GM12878 (cell line): ENCODE data around the gene MYB. TPM values are rescaled to one million over a fixed set of nuclear protein-coding genes. Genes with fewer than 3 reads are reported as not detected.

ENCODE experiments used
- CBX3 ChIP-seq: fragments of 200-600 bp; sonication (generic); IDR thresholded peaks from 2 replicates; pipeline ENCODE4 v1.6.1; 2016; ENCODE audit warnings: low read depth, borderline replicate concordance
- EGR1 ChIP-seq, 2 experiments: IDR thresholded peaks; 1 replicate in 1 of 2; 2 replicates in 1 of 2; pipeline ENCODE4 v1.6.1; 2011 to 2012; ENCODE audit warnings: low read depth in 2 of 2, low read length in 2 of 2, borderline replicate concordance in 1 of 2, mild to moderate bottlenecking in 1 of 2, moderate library complexity in 1 of 2
- HDAC2 ChIP-seq: fragments of 200-600 bp; sonication (generic); IDR thresholded peaks from 2 replicates; pipeline ENCODE4 v1.6.1; 2017
- KAT2A ChIP-seq: conservative IDR thresholded peaks from 2 replicates; pipeline ENCODE4 v1.6.1; 2011; ENCODE audit warnings: low read depth, low read length; ENCODE audit not compliant: control insufficient read depth
- LARP7 ChIP-seq: fragments of 450-650 bp; IDR thresholded peaks from 2 replicates; pipeline ENCODE4 v1.6.1; 2017; ENCODE audit warnings: mild to moderate bottlenecking
- NFXL1 ChIP-seq: fragments of 450-650 bp; IDR thresholded peaks from 2 replicates; pipeline ENCODE4 v1.6.1; 2017; ENCODE audit warnings: antibody characterized with exemption, mild to moderate bottlenecking, borderline replicate concordance
- NR2C1 ChIP-seq: fragments of 450-650 bp; IDR thresholded peaks from 2 replicates; pipeline ENCODE4 v1.6.1; 2017; ENCODE audit warnings: antibody characterized with exemption, mild to moderate bottlenecking, moderate library complexity
- POLR2A ChIP-seq: IDR thresholded peaks from 2 replicates; pipeline ENCODE4 v1.6.1; 2011; ENCODE audit warnings: low read depth, mild to moderate bottlenecking, low read length
- POU2F2 ChIP-seq: IDR thresholded peaks from 3 replicates; pipeline ENCODE4 v1.6.1; 2011; ENCODE audit warnings: low read depth, mild to moderate bottlenecking, low read length, borderline replicate concordance
- RFX5 ChIP-seq: IDR thresholded peaks from 2 replicates; pipeline ENCODE4 v1.6.1; 2011; ENCODE audit warnings: low read depth, low read length, improper control_type of control experiment
- SMAD1 ChIP-seq: fragments of 450-650 bp; IDR thresholded peaks from 2 replicates; pipeline ENCODE4 v1.6.1; 2018; ENCODE audit warnings: mild to moderate bottlenecking, low read depth; ENCODE audit not compliant: partially characterized antibody
- SPI1 ChIP-seq: IDR thresholded peaks from 2 replicates; pipeline ENCODE4 v1.6.1; 2011; ENCODE audit warnings: low read depth, mild to moderate bottlenecking, low read length, moderate library complexity, borderline replicate concordance; ENCODE audit not compliant: insufficient read depth
- TAF1 ChIP-seq: IDR thresholded peaks from 2 replicates; pipeline ENCODE4 v1.6.1; 2011; ENCODE audit warnings: mild to moderate bottlenecking, low read depth, low read length, borderline replicate concordance
- TBL1XR1 ChIP-seq: IDR thresholded peaks from 2 replicates; pipeline ENCODE4 v1.6.1; 2012; ENCODE audit warnings: low read depth, low read length, improper control_type of control experiment
- TCF12 ChIP-seq: IDR thresholded peaks from 2 replicates; pipeline ENCODE4 v1.6.1; 2011; ENCODE audit warnings: low read depth, mild to moderate bottlenecking, low read length
- TCF3 ChIP-seq: IDR thresholded peaks from 2 replicates; pipeline ENCODE4 v1.6.1; 2012; ENCODE audit warnings: low read depth, mild to moderate bottlenecking, low read length, borderline replicate concordance; ENCODE audit not compliant: insufficient read depth
- ZNF207 ChIP-seq: fragments of 450-650 bp; IDR thresholded peaks from 2 replicates; pipeline ENCODE4 v1.6.1; 2014; ENCODE audit warnings: antibody characterized with exemption, mild to moderate bottlenecking, borderline replicate concordance
- ZNF217 ChIP-seq: fragments of 450-650 bp; IDR thresholded peaks from 2 replicates; pipeline ENCODE4 v1.6.1; 2017; ENCODE audit warnings: antibody characterized with exemption, mild to moderate bottlenecking
- polyA plus RNA-seq, 11 experiments: library from polyadenylated mRNA; depleted of rRNA in 4 of 11; unstranded in 6 of 11; stranded (reverse) in 5 of 11; fragments of >200 nt; fragmentation: Nextera tagmentation in 4 of 11; fragmentation: Illumina TruSeq in 1 of 11; extraction: Ambion mirVana in 4 of 11; extraction: Trizol in 1 of 11; gene quantifications; 1 replicate in 1 of 11; 2 replicates in 10 of 11; pipeline versions ENCODE4 v1.2.1 to v1.2.3, GENCODE V29; 2011 to 2016; ENCODE audit warnings: inconsistent platforms in 2 of 11, missing spikeins in 2 of 11, low read depth in 1 of 11
- total RNA-seq, 4 experiments: library from RNA; depleted of rRNA in 3 of 4; stranded (reverse); fragments of >200 nt in 3 of 4; fragmentation: Illumina TruSeq in 1 of 4; extraction: Trizol in 1 of 4; gene quantifications; 2 replicates each; pipeline versions ENCODE4 v1.2.1 to v1.2.3, GENCODE V29; 2013 to 2021
- TF ChIP-seq, protein P1 (sequence below): fragments of 450-650 bp; IDR thresholded peaks from 2 replicates; pipeline ENCODE4 v1.6.1; 2016; ENCODE audit warnings: mild to moderate bottlenecking, moderate library complexity, borderline replicate concordance
- TF ChIP-seq, protein P2 (sequence below): fragments of 450-650 bp; formaldehyde crosslinking; IDR thresholded peaks from 2 replicates; pipeline ENCODE4 v1.5.0; 2022; ENCODE audit warnings: mild to moderate bottlenecking, missing genetic modification characterization
- TF ChIP-seq, protein P3 (sequence below): IDR thresholded peaks from 2 replicates; pipeline ENCODE4 v1.6.1; 2012; ENCODE audit warnings: mild to moderate bottlenecking, low read depth, low read length

Gene MYB
- total and polyA plus RNA-seq, 10 of the 15 experiments (the other 5 are each of a cell fraction or from before 2014, with no cell fraction given) = 7.0 to 29.8 (median 21.5) TPM

DNA sequence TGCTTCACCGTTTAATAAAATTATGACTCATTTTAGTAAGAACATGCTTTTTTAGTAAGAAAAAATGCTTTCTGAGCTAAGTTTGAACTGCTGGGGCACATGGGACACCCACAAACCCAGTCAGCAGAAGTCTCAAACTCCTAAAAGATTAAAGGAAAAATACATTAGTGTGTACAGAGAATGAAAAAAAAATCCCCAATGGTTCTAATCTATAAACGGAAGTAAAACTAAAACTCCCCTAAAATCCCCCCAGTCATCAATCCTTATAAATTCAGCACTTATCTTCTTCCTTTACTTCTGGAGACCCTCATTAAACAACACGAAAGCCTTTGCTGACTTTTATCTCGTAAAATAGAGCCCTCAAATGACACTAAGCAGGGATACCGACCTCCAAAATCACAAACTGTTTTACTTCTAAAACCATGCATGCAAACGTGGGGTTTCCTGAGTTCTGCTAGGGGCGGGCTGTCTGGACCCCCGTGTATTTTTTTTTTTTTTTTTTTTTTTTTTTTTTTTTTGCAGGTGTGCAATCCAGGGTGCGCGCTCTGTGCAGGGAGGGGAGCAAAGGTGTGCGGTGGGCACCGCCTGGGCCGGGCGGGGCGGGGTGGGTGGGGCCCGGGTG lies 1.1 kb upstream of the MYB start (continued):
- TF ChIP-seq NR2C1 (no peak), NFXL1 (no peak), TBL1XR1 (no peak), ZNF217 (0 out of 2 replicates have a peak, but pooled peaks have one; percentile 28), KAT2A (no peak), POU2F2 (no peak), TCF12 (no peak), SPI1 (no peak), HDAC2 (no peak), SMAD1 (no peak), TAF1 (no peak), EGR1 (IDR thresholded peaks at IDR 0.05; ENCODE audit: borderline replicate concordance in 1 of 2, low read depth in 2 of 2, low read length in 2 of 2) (no peak), LARP7 (no peak), CBX3 (no peak), TCF3 (0 out of 2 replicates have a peak, but pooled peaks have one; percentile 5), POLR2A (no peak), RFX5 (no peak), ZNF207 (no peak)
- TF ChIP-seq, protein P1, sequence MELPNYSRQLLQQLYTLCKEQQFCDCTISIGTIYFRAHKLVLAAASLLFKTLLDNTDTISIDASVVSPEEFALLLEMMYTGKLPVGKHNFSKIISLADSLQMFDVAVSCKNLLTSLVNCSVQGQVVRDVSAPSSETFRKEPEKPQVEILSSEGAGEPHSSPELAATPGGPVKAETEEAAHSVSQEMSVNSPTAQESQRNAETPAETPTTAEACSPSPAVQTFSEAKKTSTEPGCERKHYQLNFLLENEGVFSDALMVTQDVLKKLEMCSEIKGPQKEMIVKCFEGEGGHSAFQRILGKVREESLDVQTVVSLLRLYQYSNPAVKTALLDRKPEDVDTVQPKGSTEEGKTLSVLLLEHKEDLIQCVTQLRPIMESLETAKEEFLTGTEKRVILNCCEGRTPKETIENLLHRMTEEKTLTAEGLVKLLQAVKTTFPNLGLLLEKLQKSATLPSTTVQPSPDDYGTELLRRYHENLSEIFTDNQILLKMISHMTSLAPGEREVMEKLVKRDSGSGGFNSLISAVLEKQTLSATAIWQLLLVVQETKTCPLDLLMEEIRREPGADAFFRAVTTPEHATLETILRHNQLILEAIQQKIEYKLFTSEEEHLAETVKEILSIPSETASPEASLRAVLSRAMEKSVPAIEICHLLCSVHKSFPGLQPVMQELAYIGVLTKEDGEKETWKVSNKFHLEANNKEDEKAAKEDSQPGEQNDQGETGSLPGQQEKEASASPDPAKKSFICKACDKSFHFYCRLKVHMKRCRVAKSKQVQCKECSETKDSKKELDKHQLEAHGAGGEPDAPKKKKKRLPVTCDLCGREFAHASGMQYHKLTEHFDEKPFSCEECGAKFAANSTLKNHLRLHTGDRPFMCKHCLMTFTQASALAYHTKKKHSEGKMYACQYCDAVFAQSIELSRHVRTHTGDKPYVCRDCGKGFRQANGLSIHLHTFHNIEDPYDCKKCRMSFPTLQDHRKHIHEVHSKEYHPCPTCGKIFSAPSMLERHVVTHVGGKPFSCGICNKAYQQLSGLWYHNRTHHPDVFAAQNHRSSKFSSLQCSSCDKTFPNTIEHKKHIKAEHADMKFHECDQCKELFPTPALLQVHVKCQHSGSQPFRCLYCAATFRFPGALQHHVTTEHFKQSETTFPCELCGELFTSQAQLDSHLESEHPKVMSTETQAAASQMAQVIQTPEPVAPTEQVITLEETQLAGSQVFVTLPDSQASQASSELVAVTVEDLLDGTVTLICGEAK = no peak
- TF ChIP-seq, protein P2, sequence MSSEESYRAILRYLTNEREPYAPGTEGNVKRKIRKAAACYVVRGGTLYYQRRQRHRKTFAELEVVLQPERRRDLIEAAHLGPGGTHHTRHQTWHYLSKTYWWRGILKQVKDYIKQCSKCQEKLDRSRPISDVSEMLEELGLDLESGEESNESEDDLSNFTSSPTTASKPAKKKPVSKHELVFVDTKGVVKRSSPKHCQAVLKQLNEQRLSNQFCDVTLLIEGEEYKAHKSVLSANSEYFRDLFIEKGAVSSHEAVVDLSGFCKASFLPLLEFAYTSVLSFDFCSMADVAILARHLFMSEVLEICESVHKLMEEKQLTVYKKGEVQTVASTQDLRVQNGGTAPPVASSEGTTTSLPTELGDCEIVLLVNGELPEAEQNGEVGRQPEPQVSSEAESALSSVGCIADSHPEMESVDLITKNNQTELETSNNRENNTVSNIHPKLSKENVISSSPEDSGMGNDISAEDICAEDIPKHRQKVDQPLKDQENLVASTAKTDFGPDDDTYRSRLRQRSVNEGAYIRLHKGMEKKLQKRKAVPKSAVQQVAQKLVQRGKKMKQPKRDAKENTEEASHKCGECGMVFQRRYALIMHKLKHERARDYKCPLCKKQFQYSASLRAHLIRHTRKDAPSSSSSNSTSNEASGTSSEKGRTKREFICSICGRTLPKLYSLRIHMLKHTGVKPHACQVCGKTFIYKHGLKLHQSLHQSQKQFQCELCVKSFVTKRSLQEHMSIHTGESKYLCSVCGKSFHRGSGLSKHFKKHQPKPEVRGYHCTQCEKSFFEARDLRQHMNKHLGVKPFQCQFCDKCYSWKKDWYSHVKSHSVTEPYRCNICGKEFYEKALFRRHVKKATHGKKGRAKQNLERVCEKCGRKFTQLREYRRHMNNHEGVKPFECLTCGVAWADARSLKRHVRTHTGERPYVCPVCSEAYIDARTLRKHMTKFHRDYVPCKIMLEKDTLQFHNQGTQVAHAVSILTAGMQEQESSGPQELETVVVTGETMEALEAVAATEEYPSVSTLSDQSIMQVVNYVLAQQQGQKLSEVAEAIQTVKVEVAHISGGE (CRISPR knock-in tag) = no peak
- TF ChIP-seq, protein P3, sequence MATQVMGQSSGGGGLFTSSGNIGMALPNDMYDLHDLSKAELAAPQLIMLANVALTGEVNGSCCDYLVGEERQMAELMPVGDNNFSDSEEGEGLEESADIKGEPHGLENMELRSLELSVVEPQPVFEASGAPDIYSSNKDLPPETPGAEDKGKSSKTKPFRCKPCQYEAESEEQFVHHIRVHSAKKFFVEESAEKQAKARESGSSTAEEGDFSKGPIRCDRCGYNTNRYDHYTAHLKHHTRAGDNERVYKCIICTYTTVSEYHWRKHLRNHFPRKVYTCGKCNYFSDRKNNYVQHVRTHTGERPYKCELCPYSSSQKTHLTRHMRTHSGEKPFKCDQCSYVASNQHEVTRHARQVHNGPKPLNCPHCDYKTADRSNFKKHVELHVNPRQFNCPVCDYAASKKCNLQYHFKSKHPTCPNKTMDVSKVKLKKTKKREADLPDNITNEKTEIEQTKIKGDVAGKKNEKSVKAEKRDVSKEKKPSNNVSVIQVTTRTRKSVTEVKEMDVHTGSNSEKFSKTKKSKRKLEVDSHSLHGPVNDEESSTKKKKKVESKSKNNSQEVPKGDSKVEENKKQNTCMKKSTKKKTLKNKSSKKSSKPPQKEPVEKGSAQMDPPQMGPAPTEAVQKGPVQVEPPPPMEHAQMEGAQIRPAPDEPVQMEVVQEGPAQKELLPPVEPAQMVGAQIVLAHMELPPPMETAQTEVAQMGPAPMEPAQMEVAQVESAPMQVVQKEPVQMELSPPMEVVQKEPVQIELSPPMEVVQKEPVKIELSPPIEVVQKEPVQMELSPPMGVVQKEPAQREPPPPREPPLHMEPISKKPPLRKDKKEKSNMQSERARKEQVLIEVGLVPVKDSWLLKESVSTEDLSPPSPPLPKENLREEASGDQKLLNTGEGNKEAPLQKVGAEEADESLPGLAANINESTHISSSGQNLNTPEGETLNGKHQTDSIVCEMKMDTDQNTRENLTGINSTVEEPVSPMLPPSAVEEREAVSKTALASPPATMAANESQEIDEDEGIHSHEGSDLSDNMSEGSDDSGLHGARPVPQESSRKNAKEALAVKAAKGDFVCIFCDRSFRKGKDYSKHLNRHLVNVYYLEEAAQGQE = no peak
